BJ (cell line): ENCODE measurements around the gene SMYD3. TPM values are rescaled to one million over a fixed set of nuclear protein-coding genes. Genes with fewer than 3 reads are reported as not detected.

ENCODE experiments used
- CTCF ChIA-PET: fragments of 350-600 bp; formaldehyde crosslinking; extraction: SDS; loops from one replicate; lab custom pipeline; 2021; ENCODE audit warnings: antibody characterized with exemption, inconsistent platforms; lab: Yijun Ruan, JAX
- POLR2A ChIA-PET: fragments of 300-600 bp; sonication (Branson Sonifier 250); formaldehyde crosslinking; extraction: SDS; loops from one replicate; lab custom pipeline; 2021; ENCODE audit warnings: antibody characterized with exemption; lab: Charles Lee
- DNase-seq: peaks from one replicate; pipeline ENCODE4 v3.0.0-alpha.2; 2011; ENCODE audit warnings: low read depth
- H3K27me3 ChIP-seq: 2 replicates; pipeline ENCODE4 v1.6.0; 2011; ENCODE audit warnings: low read length; ENCODE audit not compliant: control insufficient read depth, insufficient read depth
- H3K36me3 ChIP-seq: 2 replicates; pipeline ENCODE4 v1.5.1; 2011; ENCODE audit warnings: low read length; ENCODE audit not compliant: control insufficient read depth, insufficient read depth
- H3K4me3 ChIP-seq: 2 replicates; pipeline ENCODE4 v1.5.1; 2011; ENCODE audit warnings: low read depth, mild to moderate bottlenecking, control low read depth, low read length
- polyA plus RNA-seq: library from polyadenylated mRNA; depleted of rRNA; stranded (reverse); fragments of >200 nt; gene quantifications from 2 replicates; pipeline ENCODE4 v1.2.3, GENCODE V29; 2011
- TF ChIP-seq, protein P1 (sequence below): IDR thresholded peaks from 2 replicates; pipeline ENCODE4 v1.5.1; 2011; ENCODE audit warnings: low read depth, mild to moderate bottlenecking, control low read depth, inconsistent platforms, low read length, moderate library complexity; ENCODE audit not compliant: insufficient read depth

SMYD3 gene
- polyA plus RNA-seq, 1 experiment, result 26.1 TPM

- TF ChIP-seq, protein P1, sequence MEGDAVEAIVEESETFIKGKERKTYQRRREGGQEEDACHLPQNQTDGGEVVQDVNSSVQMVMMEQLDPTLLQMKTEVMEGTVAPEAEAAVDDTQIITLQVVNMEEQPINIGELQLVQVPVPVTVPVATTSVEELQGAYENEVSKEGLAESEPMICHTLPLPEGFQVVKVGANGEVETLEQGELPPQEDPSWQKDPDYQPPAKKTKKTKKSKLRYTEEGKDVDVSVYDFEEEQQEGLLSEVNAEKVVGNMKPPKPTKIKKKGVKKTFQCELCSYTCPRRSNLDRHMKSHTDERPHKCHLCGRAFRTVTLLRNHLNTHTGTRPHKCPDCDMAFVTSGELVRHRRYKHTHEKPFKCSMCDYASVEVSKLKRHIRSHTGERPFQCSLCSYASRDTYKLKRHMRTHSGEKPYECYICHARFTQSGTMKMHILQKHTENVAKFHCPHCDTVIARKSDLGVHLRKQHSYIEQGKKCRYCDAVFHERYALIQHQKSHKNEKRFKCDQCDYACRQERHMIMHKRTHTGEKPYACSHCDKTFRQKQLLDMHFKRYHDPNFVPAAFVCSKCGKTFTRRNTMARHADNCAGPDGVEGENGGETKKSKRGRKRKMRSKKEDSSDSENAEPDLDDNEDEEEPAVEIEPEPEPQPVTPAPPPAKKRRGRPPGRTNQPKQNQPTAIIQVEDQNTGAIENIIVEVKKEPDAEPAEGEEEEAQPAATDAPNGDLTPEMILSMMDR, result no peak
- DNase-seq, result no peak
- CTCF ChIA-PET, result interaction anchor here (0.6 to 2.0 kb wide), 4 partner anchors 11 to 1183 kb away, joined by 3 to 5 read pairs (median 4); no protein-coding TSS in a partner anchor
These were observed 650.0 kb downstream of the SMYD3 start for GRCh38 chr1:245856944-245857531.

GRCh38 chr1:245855846-245856730 is 651.0 kb downstream of the SMYD3 start:
- CTCF ChIA-PET, result interaction anchor here (0.6 to 2.0 kb wide), 2 partner anchors 15 to 1182 kb away, joined by 3 to 4 read pairs; no protein-coding TSS in a partner anchor
- Histone ChIP-seq H3K27me3 (no peaks in the 10 kb centered on the region), H3K36me3 (no peaks in the 10 kb centered on the region), H3K4me3 (no peak overlapping the region)
- no peak for DNase-seq
- POLR2A ChIA-PET, result interaction anchor here (1.0 kb wide), 1 partner anchor 16 kb away, joined by 11 read pairs; no protein-coding TSS in a partner anchor
- TF ChIP-seq, protein P1, result no peak

More at GRCh38 chr1:245856944-245857531, 650.0 kb downstream of the SMYD3 start:
- no peaks in the 10 kb centered on the region for H3K36me3 ChIP-seq
- POLR2A ChIA-PET, result interaction anchor here (1.0 kb wide), 1 partner anchor 15 kb away, joined by 11 read pairs; no protein-coding TSS in a partner anchor
- no peaks in the 10 kb centered on the region for H3K27me3 ChIP-seq
- H3K4me3 ChIP-seq, result no peak overlapping the region

DNA sequence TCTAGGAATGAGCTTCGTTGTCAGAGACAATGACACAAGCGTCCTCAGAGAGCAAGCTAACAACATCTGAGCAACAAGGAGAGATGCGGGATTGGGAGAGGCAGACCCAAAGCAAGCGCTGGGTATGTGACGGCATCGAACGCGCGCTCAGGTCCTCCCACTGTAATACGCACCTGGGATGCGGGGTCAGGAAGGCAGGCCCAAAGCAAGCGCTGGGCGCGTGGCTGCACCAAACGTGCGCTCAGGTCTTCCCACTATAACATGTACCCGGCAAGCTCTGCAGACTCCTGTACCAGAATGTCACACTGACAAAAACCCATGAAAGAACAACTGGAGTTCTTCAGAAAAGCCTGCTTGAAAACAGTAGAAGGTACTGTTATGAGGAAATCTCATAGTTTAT is 653.8 kb downstream of the SMYD3 start:
- TF ChIP-seq, protein P1, result no peak
- no peaks in the 10 kb centered on the region for H3K36me3 ChIP-seq
- DNase-seq, result no peak
- ChIA-PET CTCF (no interaction called here), POLR2A (no interaction called here)
- H3K4me3 ChIP-seq, result no peak overlapping the region
- no peaks in the 10 kb centered on the region for H3K27me3 ChIP-seq

GRCh38 chr1:245843101-245843500 is 664.0 kb downstream of the SMYD3 start:
- TF ChIP-seq, protein P1, result no peak
- ChIA-PET POLR2A (no interaction called here), CTCF (interaction anchor here (0.6 to 1.7 kb wide), 3 partner anchors 12 to 18 kb away, joined by 3 read pairs; no protein-coding TSS in a partner anchor)
- no peaks in the 10 kb centered on the region for H3K27me3 ChIP-seq
- H3K4me3 ChIP-seq, result no peak overlapping the region
- no peak for DNase-seq
- H3K36me3 ChIP-seq, result no peaks in the 10 kb centered on the region

- Histone ChIP-seq H3K27me3 (no peaks in the 10 kb centered on the region), H3K36me3 (no peaks in the 10 kb centered on the region), H3K4me3 (no peak overlapping the region)
- TF ChIP-seq, protein P1, result no peak
- no peak for DNase-seq
- ChIA-PET POLR2A (no interaction called here), CTCF (interaction anchor here (1.4 kb wide), 1 partner anchor 16 kb away, joined by 3 read pairs; no protein-coding TSS in a partner anchor)
These were observed 665.0 kb downstream of the SMYD3 start for GRCh38 chr1:245842106-245842505.
